Mesenchymal stem cell (in vitro differentiated cells and primary cell): ENCODE results near the gene NUBP2.

Experiments
- DNase-seq: peaks from one replicate; pipeline ENCODE4 v3.0.0-alpha.2; 2013
- H2AFZ ChIP-seq: one replicate; pipeline ENCODE4 v1.6.1; 2013; ENCODE audit warnings: low read depth, mild to moderate bottlenecking, control low read depth, inconsistent platforms, low read length, moderate library complexity
- H2AK5ac ChIP-seq: 2 replicates; pipeline ENCODE4 v1.6.1; 2013; ENCODE audit warnings: low read length, moderate library complexity, mild to moderate bottlenecking, inconsistent platforms; ENCODE audit not compliant: severe bottlenecking
- H2BK120ac ChIP-seq: one replicate; pipeline ENCODE4 v1.6.1; 2013; ENCODE audit warnings: low read depth, mild to moderate bottlenecking, inconsistent platforms, low read length, moderate library complexity
- H2BK12ac ChIP-seq, 2 experiments: one replicate each; pipeline ENCODE4 v1.6.1; 2013; ENCODE audit warnings: inconsistent platforms in 2 of 2, low read length in 2 of 2, mild to moderate bottlenecking in 2 of 2, moderate library complexity in 2 of 2, control low read depth in 1 of 2
- H2BK15ac ChIP-seq: one replicate; pipeline ENCODE4 v1.6.1; 2013; ENCODE audit warnings: mild to moderate bottlenecking, low read depth, inconsistent platforms; ENCODE audit not compliant: poor library complexity, severe bottlenecking
- H2BK5ac ChIP-seq: 2 replicates; pipeline ENCODE4 v1.6.1; 2013; ENCODE audit warnings: low read depth, mild to moderate bottlenecking, low read length, control low read depth, inconsistent platforms; ENCODE audit not compliant: poor library complexity, severe bottlenecking
- H3K14ac ChIP-seq, 2 experiments: one replicate each; pipeline ENCODE4 v1.6.1; 2013; ENCODE audit warnings: inconsistent platforms in 2 of 2, low read length in 2 of 2, control low read depth in 1 of 2, mild to moderate bottlenecking in 1 of 2, moderate library complexity in 1 of 2
- H3K18ac ChIP-seq, 2 experiments: one replicate each; pipeline ENCODE4 v1.6.1; 2013; ENCODE audit warnings: inconsistent platforms in 2 of 2, low read length in 2 of 2, control low read depth in 1 of 2, low read depth in 1 of 2, mild to moderate bottlenecking in 1 of 2
- H3K23ac ChIP-seq, 2 experiments: one replicate each; pipeline ENCODE4 v1.6.1; 2013; ENCODE audit warnings: inconsistent platforms in 2 of 2, low read length in 2 of 2, mild to moderate bottlenecking in 2 of 2, moderate library complexity in 2 of 2, control low read depth in 1 of 2
- H3K27ac ChIP-seq: 2 replicates; pipeline ENCODE4 v1.5.1; 2013; ENCODE audit warnings: mild to moderate bottlenecking, moderate library complexity, low read length, control low read depth, inconsistent platforms; ENCODE audit not compliant: poor library complexity, severe bottlenecking
- H3K27me3 ChIP-seq, 2 experiments: 2 replicates each; pipeline versions ENCODE4 v1.6.1 to v1.7.0; 2013; ENCODE audit warnings: low read length in 2 of 2, mild to moderate bottlenecking in 2 of 2, moderate library complexity in 2 of 2, control low read depth in 1 of 2, inconsistent platforms in 1 of 2; ENCODE audit not compliant: control insufficient read depth in 1 of 2, insufficient read depth in 1 of 2
- H3K36me3 ChIP-seq, 2 experiments: 2 replicates each; pipeline versions ENCODE4 v1.6.1 to v1.7.0; 2013; ENCODE audit warnings: low read length in 2 of 2, control low read depth in 1 of 2, inconsistent platforms in 1 of 2, low read depth in 1 of 2, mild to moderate bottlenecking in 1 of 2; ENCODE audit not compliant: insufficient read depth in 2 of 2, control insufficient read depth in 1 of 2
- H3K4ac ChIP-seq, 2 experiments: one replicate each; pipeline ENCODE4 v1.6.1; 2013; ENCODE audit warnings: inconsistent platforms in 2 of 2, low read length in 2 of 2, mild to moderate bottlenecking in 2 of 2, moderate library complexity in 2 of 2, control low read depth in 1 of 2, low read depth in 1 of 2
- H3K4me1 ChIP-seq: 2 replicates; pipeline ENCODE4 v1.6.1; 2013; ENCODE audit warnings: low read depth, low read length, control low read depth; ENCODE audit not compliant: control insufficient read depth, insufficient read depth
- H3K4me2 ChIP-seq: 2 replicates; pipeline ENCODE4 v1.6.1; 2013; ENCODE audit warnings: low read length, mild to moderate bottlenecking, inconsistent platforms; ENCODE audit not compliant: poor library complexity, severe bottlenecking
- H3K4me3 ChIP-seq, 2 experiments: 2 replicates each; pipeline versions ENCODE4 v1.5.1 to v1.7.0; 2013; ENCODE audit warnings: low read length in 2 of 2, mild to moderate bottlenecking in 2 of 2, control low read depth in 1 of 2, low read depth in 1 of 2; ENCODE audit not compliant: insufficient read depth in 1 of 2
- H3K79me1 ChIP-seq: replicated peaks from 2 replicates; pipeline ENCODE4 v1.6.1; 2013; ENCODE audit warnings: mild to moderate bottlenecking, control low read depth, low read length, inconsistent platforms; ENCODE audit not compliant: poor library complexity, severe bottlenecking
- H3K9ac ChIP-seq: 2 replicates; pipeline ENCODE4 v1.7.0; 2013; ENCODE audit warnings: mild to moderate bottlenecking, low read length, moderate library complexity
- H3K9me3 ChIP-seq: 2 replicates; pipeline ENCODE4 v1.7.0; 2013; ENCODE audit warnings: mild to moderate bottlenecking, low read length; ENCODE audit not compliant: control insufficient read depth
- H4K8ac ChIP-seq: one replicate; pipeline ENCODE4 v1.6.1; 2013; ENCODE audit warnings: inconsistent platforms, mild to moderate bottlenecking, low read length, moderate library complexity
- H4K91ac ChIP-seq: one replicate; pipeline ENCODE4 v1.6.1; 2013; ENCODE audit warnings: mild to moderate bottlenecking, low read length, inconsistent platforms
- WGBS: methylation state at CpG from one replicate; pipeline ENCODE4 v1.1.7; 2013; ENCODE audit warnings: mixed read lengths; 5-methylcytosine and 5-hydroxymethylcytosine counted together

Gene NUBP2

GRCh38 chr16:1767116-1767994, 15.4 kb upstream of the NUBP2 start:
- Histone ChIP-seq H2AFZ (no peak overlapping the region), H3K14ac (no peak overlapping the region), H3K9ac (no peak overlapping the region), H3K27ac (no peak overlapping the region), H3K18ac (no peak overlapping the region), H3K9me3 (no peaks in the 10 kb centered on the region), H2BK15ac (no peak overlapping the region), H2AK5ac (no peak overlapping the region), H3K27me3 (no peaks in the 10 kb centered on the region), H3K4ac (no peak overlapping the region), H2BK5ac (no peak overlapping the region), H3K36me3 (peaks cover 60 to 85% of the 10 kb centered on the region in 2 experiments), H3K4me3 (no peak overlapping the region), H3K23ac (no peak overlapping the region), H4K91ac (no peak overlapping the region), H2BK120ac (no peak overlapping the region), H2BK12ac (no peak overlapping the region), H4K8ac (no peak overlapping the region), H3K4me1 (peaks cover 35% of the 10 kb centered on the region), H3K4me2 (no peak overlapping the region), H3K79me1 (peaks cover 15% of the 10 kb centered on the region)
- no peak for DNase-seq
- WGBS: 95% methylated on average over 38 of the region's 42 CpGs

- H3K4me1 ChIP-seq: peaks cover 29% of the 10 kb centered on the region
- no peak overlapping the region for H4K91ac ChIP-seq
- H3K14ac ChIP-seq: no peak overlapping the region
- no peak overlapping the region for H3K18ac ChIP-seq
- H3K4me2 ChIP-seq: no peak overlapping the region
- H3K9me3 ChIP-seq: no peaks in the 10 kb centered on the region
- DNase-seq: no peak
- no peak overlapping the region for H3K27ac ChIP-seq
- 93% methylated on average over 41 of the region's 41 CpGs for WGBS
- H3K4me3 ChIP-seq: no peak overlapping the region
- no peak overlapping the region for H3K9ac ChIP-seq
- no peak overlapping the region for H3K4ac ChIP-seq
- no peaks in the 10 kb centered on the region for H3K27me3 ChIP-seq
- peaks cover 14% of the 10 kb centered on the region for H3K79me1 ChIP-seq
- no peak overlapping the region for H2BK120ac ChIP-seq
- H3K36me3 ChIP-seq: peaks cover 51 to 76% of the 10 kb centered on the region in 2 experiments
- no peak overlapping the region for H2BK5ac ChIP-seq
- no peak overlapping the region for H3K23ac ChIP-seq
- no peak overlapping the region for H2AFZ ChIP-seq
- H2BK15ac ChIP-seq: no peak overlapping the region
- H2AK5ac ChIP-seq: no peak overlapping the region
- no peak overlapping the region for H4K8ac ChIP-seq
- no peak overlapping the region for H2BK12ac ChIP-seq
These were observed 14.5 kb upstream of the NUBP2 start for GRCh38 chr16:1768061-1768766.

- Histone ChIP-seq H3K79me1 (peaks cover 11% of the 10 kb centered on the region), H3K18ac (no peak overlapping the region), H2BK5ac (no peak overlapping the region), H4K8ac (no peak overlapping the region), H3K36me3 (peaks cover 47 to 69% of the 10 kb centered on the region in 2 experiments), H3K14ac (no peak overlapping the region), H3K4me2 (no peak overlapping the region), H2BK120ac (no peak overlapping the region), H2BK12ac (no peak overlapping the region), H3K23ac (no peak overlapping the region), H3K4me1 (peaks cover 29% of the 10 kb centered on the region), H3K9me3 (no peaks in the 10 kb centered on the region), H3K4me3 (no peak overlapping the region), H2BK15ac (no peak overlapping the region), H3K27ac (no peak overlapping the region), H4K91ac (no peak overlapping the region), H3K9ac (no peak overlapping the region), H3K27me3 (no peaks in the 10 kb centered on the region), H3K4ac (no peak overlapping the region), H2AK5ac (no peak overlapping the region), H2AFZ (no peak overlapping the region)
- 91% methylated on average over 15 of the region's 26 CpGs for WGBS
- DNase-seq: no peak
These were observed 13.9 kb upstream of the NUBP2 start for GRCh38 chr16:1768767-1769401.
